ENCODE measurements around the gene ANP32B. TPM values are rescaled to one million over a fixed set of nuclear protein-coding genes. Genes with fewer than 3 reads are reported as not detected.

The ANP32B gene
- polyA plus RNA-seq, 2 of the 4 experiments (the other 2 are of a cell fraction): 127 to 360 TPM

GRCh38 chr9:98031935-98032334 lies 48.8 kb downstream of the ANP32B start:
- DNase-seq (ENCODE audit: low read depth in 1 of 2, low spot score in 1 of 2) (no peak), ATAC-seq (no peak), FAIRE-seq (no peak)
- 78% methylated on average over 1 of the region's 1 CpG for WGBS (ENCODE audit: missing lambda C conversion rate)
- POLR2A ChIA-PET: interaction anchor here (0.6 kb wide), 1 partner anchor 52 kb away, joined by 3 read pairs; no protein-coding TSS in a partner anchor
- Histone ChIP-seq H3K27ac (no peak overlapping the region), H3K4me1 (no peaks in the 10 kb centered on the region), H3K4me3 (no peak overlapping the region), H3K9me3 (no peaks in the 10 kb centered on the region), H3K4me2 (no peak overlapping the region)
- CTCF ChIA-PET: interaction anchor here (1.4 to 2.8 kb wide), 3 partner anchors 8 to 108 kb away, joined by 5 to 10 read pairs (median 7); no protein-coding TSS in a partner anchor
- no peak for TF ChIP-seq PBX3 (IDR thresholded peaks at IDR 0.05)
- no peak for TF ChIP-seq HDAC2 (IDR thresholded peaks at IDR 0.05)
- no peak for TF ChIP-seq HMGXB4 (CRISPR knock-in tag; IDR thresholded peaks at IDR 0.05; ENCODE audit: borderline replicate concordance)
- TF ChIP-seq HOXB5 (CRISPR knock-in tag; IDR thresholded peaks at IDR 0.05): no peak
- no peak for TF ChIP-seq NPAS2 (CRISPR knock-in tag; IDR thresholded peaks at IDR 0.05; ENCODE audit: borderline replicate concordance)
- TF ChIP-seq CBX2 (IDR thresholded peaks at IDR 0.05; ENCODE audit: borderline replicate concordance, low read depth): no peak
- TF ChIP-seq CBX8 (IDR thresholded peaks at IDR 0.05): no peak
- TF ChIP-seq FOXS1 (CRISPR knock-in tag; IDR thresholded peaks at IDR 0.05): no peak
- no peak for TF ChIP-seq PHF8 (IDR thresholded peaks at IDR 0.05; ENCODE audit: borderline replicate concordance, low read depth)
- TF ChIP-seq CEBPB (IDR thresholded peaks at IDR 0.05): no peak
- no peak for TF ChIP-seq JUNB (IDR thresholded peaks at IDR 0.05)
- TF ChIP-seq FOSL2 (IDR thresholded peaks at IDR 0.05): no peak
- no peak for TF ChIP-seq FOSL2 (CRISPR knock-in tag; IDR thresholded peaks at IDR 0.05)
- TF ChIP-seq JUN (IDR thresholded peaks at IDR 0.05): no peak
- no peak for TF ChIP-seq ZSCAN20 (CRISPR knock-in tag; IDR thresholded peaks at IDR 0.05)
- no peak for TF ChIP-seq BHLHE40 (IDR thresholded peaks at IDR 0.05; ENCODE audit: low read depth, low read length)
- TF ChIP-seq KDM5A (IDR thresholded peaks at IDR 0.05): no peak
- no peak for TF ChIP-seq BCL3 (IDR thresholded peaks at IDR 0.05)
- no peak for TF ChIP-seq NR3C1 (IDR thresholded peaks at IDR 0.05)

GRCh38 chr9:98034593-98035546 lies 51.7 kb downstream of the ANP32B start:
- WGBS (ENCODE audit: missing lambda C conversion rate): 37% methylated on average over 20 of the region's 20 CpGs
- Histone ChIP-seq H3K27ac (no peak overlapping the region), H3K4me3 (no peak overlapping the region), H3K4me2 (peak overlapping the region; percentile 76), H3K9me3 (no peaks in the 10 kb centered on the region), H3K4me1 (no peaks in the 10 kb centered on the region)
- ATAC-seq (peak; percentile 96 to 97), FAIRE-seq (no peak), DNase-seq (ENCODE audit: low read depth in 1 of 2, low spot score in 1 of 2) (peak; percentile 83 to 84)
- POLR2A ChIA-PET: interaction anchor here (1.8 kb wide), 1 partner anchor 21 kb away, joined by 5 read pairs; no protein-coding TSS in a partner anchor
- CTCF ChIA-PET: interaction anchor here (0.6 to 3.8 kb wide), 44 partner anchors 9 to 389 kb away, joined by 3 to 39 read pairs (median 4); partner anchors contain the start of genes ANP32B, NANS and TRMO
- TF ChIP-seq FOSB (CRISPR knock-in tag; IDR thresholded peaks at IDR 0.05) (no peak), FOSL2 (IDR thresholded peaks at IDR 0.05) (no peak), FOSL2 (CRISPR knock-in tag; IDR thresholded peaks at IDR 0.05) (no peak), PBX3 (IDR thresholded peaks at IDR 0.05) (no peak), CTCF (IDR thresholded peaks at IDR 0.05) (peak; percentile 71), RAD21 (conservative IDR thresholded peaks at IDR 0.05 in 1 of 2, IDR thresholded peaks at IDR 0.05 in 1 of 2) (peak; percentile 50 to 52; a peak in 4 of 5 replicates), MYC (IDR thresholded peaks at IDR 0.05; ENCODE audit: borderline replicate concordance, low read length) (no peak), ESRRA (IDR thresholded peaks at IDR 0.05; ENCODE audit: borderline replicate concordance, low read length) (no peak), HEYL (CRISPR knock-in tag; IDR thresholded peaks at IDR 0.05) (no peak), ZC3H11A (IDR thresholded peaks at IDR 0.05) (no peak), MAZ (IDR thresholded peaks at IDR 0.05; ENCODE audit: borderline replicate concordance, low read depth, low read length) (no peak), SMC3 (IDR thresholded peaks at IDR 0.05) (peak; percentile 69), HOXA7 (CRISPR knock-in tag; IDR thresholded peaks at IDR 0.05) (no peak)
